OCI-LY7 (cell line): ENCODE measurements around the gene PSEN1. TPM values are rescaled to one million over a fixed set of nuclear protein-coding genes. Genes with fewer than 3 reads are reported as not detected.

Experiments used
- BruUV-seq: library from RNA; stranded (reverse); fragments of 400-500 nt; replicated peaks from 2 replicates; lab custom pipeline; 2021; lab: Mats Ljungman, UMichigan
- CTCF ChIA-PET: fragments of 300-600 bp; sonication (Branson Sonifier 250); formaldehyde crosslinking; loops from one replicate; lab custom pipeline; 2022; ENCODE audit warnings: antibody characterized with exemption; ENCODE audit not compliant: unreplicated experiment; lab: Charles Lee
- POLR2A ChIA-PET: fragments of 300-600 bp; sonication (Branson Sonifier 250); formaldehyde crosslinking; loops from one replicate; lab custom pipeline; 2022; ENCODE audit warnings: antibody characterized with exemption; lab: Charles Lee
- DNase-seq: peaks from one replicate; pipeline ENCODE4 v3.0.0-alpha.2; 2015; ENCODE audit warnings: low spot score
- H2AFZ ChIP-seq: fragments of 200-600 bp; sonication (generic), shearing (Covaris generic); 2 replicates; pipeline ENCODE4 v1.6.1; 2014; ENCODE audit warnings: mild to moderate bottlenecking, antibody characterized with exemption, low read length, moderate library complexity
- H3K27ac ChIP-seq: fragments of 200-600 bp; sonication (generic); 2 replicates; pipeline ENCODE4 v1.5.1; 2014; ENCODE audit warnings: mixed run types, low read depth, mild to moderate bottlenecking, moderate library complexity, low read length, inconsistent platforms; ENCODE audit not compliant: poor library complexity, severe bottlenecking
- H3K36me3 ChIP-seq: fragments of 200-600 bp; sonication (generic); 2 replicates; pipeline ENCODE4 v1.6.1; 2014; ENCODE audit warnings: mild to moderate bottlenecking, antibody characterized with exemption, low read length, moderate library complexity, mixed read lengths; ENCODE audit not compliant: insufficient read depth
- H3K4me1 ChIP-seq: fragments of 200-600 bp; sonication (generic); 2 replicates; pipeline ENCODE4 v1.5.1; 2014; ENCODE audit warnings: mild to moderate bottlenecking, low read length; ENCODE audit not compliant: insufficient read depth, poor library complexity, severe bottlenecking
- H3K4me2 ChIP-seq: fragments of 200-600 bp; sonication (generic); 2 replicates; pipeline ENCODE4 v1.6.1; 2014; ENCODE audit warnings: mild to moderate bottlenecking, low read length
- H3K4me3 ChIP-seq: fragments of 200-600 bp; sonication (generic); 2 replicates; pipeline ENCODE4 v1.5.1; 2014; ENCODE audit warnings: mild to moderate bottlenecking, low read depth, low read length; ENCODE audit not compliant: poor library complexity, severe bottlenecking
- H3K79me2 ChIP-seq: fragments of 200-600 bp; sonication (generic); 2 replicates; pipeline ENCODE4 v1.6.1; 2016; ENCODE audit warnings: low read depth, mild to moderate bottlenecking, low read length, moderate library complexity, mixed read lengths; ENCODE audit not compliant: insufficient read depth
- H3K9me2 ChIP-seq: fragments of 200-600 bp; sonication (generic); 2 replicates; pipeline ENCODE4 v1.6.1; 2016; ENCODE audit warnings: mild to moderate bottlenecking, low read length, mixed read lengths; ENCODE audit not compliant: insufficient read depth
- H3K9me3 ChIP-seq: fragments of 200-600 bp; sonication (generic); 2 replicates; pipeline ENCODE4 v1.6.1; 2014; ENCODE audit warnings: mild to moderate bottlenecking, mixed run types, low read length, mixed read lengths
- H4K20me1 ChIP-seq: fragments of 200-600 bp; sonication (generic); 2 replicates; pipeline ENCODE4 v1.6.1; 2014; ENCODE audit warnings: mild to moderate bottlenecking, antibody characterized with exemption, low read length, moderate library complexity, mixed read lengths; ENCODE audit not compliant: insufficient read depth
- CTCF ChIP-seq: fragments of 200-600 bp; sonication (generic); conservative IDR thresholded peaks from 2 replicates; pipeline ENCODE4 v1.5.1; 2014; ENCODE audit warnings: mild to moderate bottlenecking, antibody characterized with exemption, low read length, moderate library complexity, mixed read lengths
- EZH2phosphoT487 ChIP-seq: fragments of 200-600 bp; sonication (generic); IDR thresholded peaks from 2 replicates; pipeline ENCODE4 v1.6.1; 2018; ENCODE audit warnings: low read depth, borderline replicate concordance, mild to moderate bottlenecking, mixed run types, antibody characterized with exemption, low read length, moderate library complexity, mixed read lengths
- intact Hi-C: fragments of 100-400 bp; cut with micrococcal nuclease; formaldehyde crosslinking; loops from one replicate; pipeline ENCODE4 v1.10.0; 2022; ENCODE audit not compliant: unreplicated experiment
- total RNA-seq, 2 experiments: library from RNA; depleted of rRNA in 1 of 2; stranded (reverse); fragments of >200 nt in 1 of 2; shearing (Covaris generic) in 1 of 2; gene quantifications; 2 replicates each; pipeline ENCODE4 v1.2.3, GENCODE V29; 2014 to 2022

Gene PSEN1
- total RNA-seq, 2 experiments from 2014 or later: 24.4 to 28.0 TPM

DNA sequence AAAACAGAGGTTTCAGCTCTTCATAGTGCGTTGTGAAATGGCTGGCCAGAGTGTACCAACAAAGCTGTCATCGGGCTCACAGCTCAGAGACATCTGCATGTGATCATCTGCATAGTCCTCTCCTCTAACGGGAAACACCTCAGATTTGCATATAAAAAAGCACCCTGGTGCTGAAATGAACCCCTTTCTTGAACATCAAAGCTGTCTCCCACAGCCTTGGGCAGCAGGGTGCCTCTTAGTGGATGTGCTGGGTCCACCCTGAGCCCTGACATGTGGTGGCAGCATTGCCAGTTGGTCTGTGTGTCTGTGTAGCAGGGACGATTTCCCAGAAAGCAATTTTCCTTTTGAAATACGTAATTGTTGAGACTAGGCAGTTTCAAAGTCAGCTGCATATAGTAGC is 86.7 kb downstream of the PSEN1 start:
- peaks cover 37% of the 10 kb centered on the region for H3K36me3 ChIP-seq
- no TSS peak for BruUV-seq

DNA sequence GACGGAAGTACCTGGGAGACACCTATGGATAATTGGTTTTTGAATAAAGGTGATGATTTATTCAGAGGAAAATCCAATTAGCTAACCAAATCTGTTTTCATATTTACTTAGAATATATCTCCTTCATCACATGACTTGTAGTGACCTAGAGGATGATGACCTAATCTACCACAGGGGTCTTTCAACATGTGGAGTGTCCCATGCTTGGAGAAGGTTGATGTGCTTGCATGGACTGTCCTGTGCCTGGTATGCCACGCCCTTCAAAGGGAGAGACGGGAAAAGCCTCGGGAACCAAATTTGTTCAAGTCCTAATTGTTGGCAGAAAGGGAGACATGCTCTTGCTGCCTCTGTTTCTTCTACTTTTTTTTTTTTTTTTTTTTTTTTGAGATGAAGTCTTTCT is 89.2 kb downstream of the PSEN1 start:
- H3K27ac ChIP-seq: no peak overlapping the region
- H2AFZ ChIP-seq: no peak overlapping the region
- H3K36me3 ChIP-seq: peaks cover 12% of the 10 kb centered on the region; the same call in 1 of the 2 replicates
- CTCF ChIA-PET: no interaction called here
- H4K20me1 ChIP-seq: no peaks in the 10 kb centered on the region
- no TSS peak for BruUV-seq
- H3K4me3 ChIP-seq: no peak overlapping the region
- peaks cover 11% of the 10 kb centered on the region for H3K4me1 ChIP-seq
- intact Hi-C loops: no loop called here
- no peaks in the 10 kb centered on the region for H3K79me2 ChIP-seq
- no peak overlapping the region for H3K4me2 ChIP-seq
- TF ChIP-seq EZH2phosphoT487: no peak
- H3K9me2 ChIP-seq: no peaks in the 10 kb centered on the region
- POLR2A ChIA-PET: no interaction called here
- DNase-seq: no peak
- H3K9me3 ChIP-seq: no peaks in the 10 kb centered on the region

More for the DNA sequence above, 86.7 kb downstream of the PSEN1 start:
- Histone ChIP-seq H3K9me3 (no peaks in the 10 kb centered on the region), H3K4me2 (peak overlapping the region; percentile 9; the same call in 1 of the 2 replicates), H3K27ac (no peak overlapping the region), H3K79me2 (no peaks in the 10 kb centered on the region), H3K4me3 (no peak overlapping the region), H2AFZ (no peak overlapping the region), H3K9me2 (no peaks in the 10 kb centered on the region), H3K4me1 (peaks cover 11% of the 10 kb centered on the region), H4K20me1 (no peaks in the 10 kb centered on the region)
- CTCF ChIA-PET: no interaction called here
- intact Hi-C loops: no loop called here
- POLR2A ChIA-PET: interaction anchor here (0.7 to 1.4 kb wide), 4 partner anchors 8 to 267 kb away, joined by 3 to 5 read pairs (median 4); partner anchors contain the start of gene RIOX1
- DNase-seq: peak; percentile 31
- 0 out of 2 replicates have a peak, but pooled peaks have one; percentile 33 for TF ChIP-seq CTCF
- no peak for TF ChIP-seq EZH2phosphoT487

GRCh38 chr14:73227812-73228781 is 91.8 kb downstream of the PSEN1 start:
- POLR2A ChIA-PET: no interaction called here
- Histone ChIP-seq H3K4me1 (peaks cover 4% of the 10 kb centered on the region), H3K9me3 (no peaks in the 10 kb centered on the region), H3K4me3 (no peak overlapping the region), H4K20me1 (no peaks in the 10 kb centered on the region), H3K9me2 (no peaks in the 10 kb centered on the region), H3K27ac (no peak overlapping the region), H2AFZ (no peak overlapping the region), H3K79me2 (no peaks in the 10 kb centered on the region), H3K4me2 (no peak overlapping the region), H3K36me3 (no peaks in the 10 kb centered on the region)
- CTCF ChIA-PET: no interaction called here
- no peak for DNase-seq
- BruUV-seq: no TSS peak
- intact Hi-C loops: no loop called here
- TF ChIP-seq EZH2phosphoT487: no peak
- TF ChIP-seq CTCF: no peak
